Measurements from ENCODE around the gene SSMEM1.

- TF ChIP-seq, protein P1, sequence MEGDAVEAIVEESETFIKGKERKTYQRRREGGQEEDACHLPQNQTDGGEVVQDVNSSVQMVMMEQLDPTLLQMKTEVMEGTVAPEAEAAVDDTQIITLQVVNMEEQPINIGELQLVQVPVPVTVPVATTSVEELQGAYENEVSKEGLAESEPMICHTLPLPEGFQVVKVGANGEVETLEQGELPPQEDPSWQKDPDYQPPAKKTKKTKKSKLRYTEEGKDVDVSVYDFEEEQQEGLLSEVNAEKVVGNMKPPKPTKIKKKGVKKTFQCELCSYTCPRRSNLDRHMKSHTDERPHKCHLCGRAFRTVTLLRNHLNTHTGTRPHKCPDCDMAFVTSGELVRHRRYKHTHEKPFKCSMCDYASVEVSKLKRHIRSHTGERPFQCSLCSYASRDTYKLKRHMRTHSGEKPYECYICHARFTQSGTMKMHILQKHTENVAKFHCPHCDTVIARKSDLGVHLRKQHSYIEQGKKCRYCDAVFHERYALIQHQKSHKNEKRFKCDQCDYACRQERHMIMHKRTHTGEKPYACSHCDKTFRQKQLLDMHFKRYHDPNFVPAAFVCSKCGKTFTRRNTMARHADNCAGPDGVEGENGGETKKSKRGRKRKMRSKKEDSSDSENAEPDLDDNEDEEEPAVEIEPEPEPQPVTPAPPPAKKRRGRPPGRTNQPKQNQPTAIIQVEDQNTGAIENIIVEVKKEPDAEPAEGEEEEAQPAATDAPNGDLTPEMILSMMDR (IDR thresholded peaks at IDR 0.05): no peak
- no peak for TF ChIP-seq EZH2 (IDR thresholded peaks at IDR 0.05; ENCODE audit: borderline replicate concordance, insufficient read depth, low read depth, low read length, poor library complexity, severe bottlenecking)
Measured at GRCh38 chr7:130180571-130181262, 26.9 kb upstream of the SSMEM1 start.

Data from B cell (primary cell).